Prostate gland (tissue), 2 donors: ENCODE data around the gene TRIO.

Experiments
- POLR2A ChIP-seq: fragments of 450-650 bp; IDR thresholded peaks from one replicate; pipeline ENCODE4 v1.6.1; 2016; ENCODE audit warnings: antibody characterized with exemption, mild to moderate bottlenecking
- POLR2AphosphoS5 ChIP-seq: sonication (generic); formaldehyde crosslinking; IDR thresholded peaks from one replicate; pipeline ENCODE4 v1.6.1; 2017; ENCODE audit warnings: antibody characterized with exemption
- TF ChIP-seq, protein P1 (sequence below), 4 experiments: fragments of 200-600 bp in 2 of 4; fragments of 450-650 bp in 2 of 4; sonication (generic) in 2 of 4; IDR thresholded peaks; 1 replicate in 3 of 4; 2 replicates in 1 of 4; pipeline ENCODE4 v1.5.1; 2016 to 2019; ENCODE audit warnings: antibody characterized with exemption in 4 of 4, mild to moderate bottlenecking in 2 of 4, moderate library complexity in 2 of 4

DNA sequence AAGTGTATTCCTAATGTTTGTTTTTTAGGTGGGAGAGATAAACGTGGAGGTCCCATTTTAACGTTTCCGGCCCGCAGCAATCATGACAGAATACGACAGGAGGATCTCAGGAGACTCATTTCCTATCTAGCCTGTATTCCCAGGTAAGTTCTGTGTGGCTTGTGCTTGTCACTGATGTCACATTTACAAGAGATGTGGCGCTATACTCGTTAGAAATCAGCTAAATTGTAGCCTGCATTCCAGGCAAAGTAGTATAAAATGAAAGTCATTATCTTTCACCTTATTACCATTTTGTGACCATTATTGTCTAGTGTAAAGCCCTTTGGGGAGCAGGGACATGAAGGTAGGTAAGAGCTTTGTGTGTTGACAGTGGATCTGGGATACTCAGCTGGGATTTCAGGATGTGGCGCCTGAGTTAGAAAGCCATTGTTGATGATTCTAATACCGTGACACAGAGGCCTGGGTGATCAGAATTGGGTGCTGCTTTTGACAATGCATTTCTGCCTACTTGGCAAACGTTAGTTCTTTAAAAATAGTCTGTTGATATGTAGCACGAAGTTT, 137.2 kb downstream of the TRIO start:
- TF ChIP-seq, protein P1, sequence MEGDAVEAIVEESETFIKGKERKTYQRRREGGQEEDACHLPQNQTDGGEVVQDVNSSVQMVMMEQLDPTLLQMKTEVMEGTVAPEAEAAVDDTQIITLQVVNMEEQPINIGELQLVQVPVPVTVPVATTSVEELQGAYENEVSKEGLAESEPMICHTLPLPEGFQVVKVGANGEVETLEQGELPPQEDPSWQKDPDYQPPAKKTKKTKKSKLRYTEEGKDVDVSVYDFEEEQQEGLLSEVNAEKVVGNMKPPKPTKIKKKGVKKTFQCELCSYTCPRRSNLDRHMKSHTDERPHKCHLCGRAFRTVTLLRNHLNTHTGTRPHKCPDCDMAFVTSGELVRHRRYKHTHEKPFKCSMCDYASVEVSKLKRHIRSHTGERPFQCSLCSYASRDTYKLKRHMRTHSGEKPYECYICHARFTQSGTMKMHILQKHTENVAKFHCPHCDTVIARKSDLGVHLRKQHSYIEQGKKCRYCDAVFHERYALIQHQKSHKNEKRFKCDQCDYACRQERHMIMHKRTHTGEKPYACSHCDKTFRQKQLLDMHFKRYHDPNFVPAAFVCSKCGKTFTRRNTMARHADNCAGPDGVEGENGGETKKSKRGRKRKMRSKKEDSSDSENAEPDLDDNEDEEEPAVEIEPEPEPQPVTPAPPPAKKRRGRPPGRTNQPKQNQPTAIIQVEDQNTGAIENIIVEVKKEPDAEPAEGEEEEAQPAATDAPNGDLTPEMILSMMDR (IDR thresholded peaks at IDR 0.05), result no peak
- no peak for TF ChIP-seq POLR2AphosphoS5
- no peak for TF ChIP-seq POLR2A
